Cortex of kidney (tissue), 1 donor: ENCODE measurements around the gene BHLHE23.
"Not testable (repeated sequence)": the region's sequence is repeated elsewhere in the genome, so short reads cannot be mapped to it uniquely, and the experiment has no call there.

Source experiments
- DNase-seq: peaks from one replicate; lab custom pipeline; 2025; lab: John Stamatoyannopoulos, UW

Gene BHLHE23

DNA sequence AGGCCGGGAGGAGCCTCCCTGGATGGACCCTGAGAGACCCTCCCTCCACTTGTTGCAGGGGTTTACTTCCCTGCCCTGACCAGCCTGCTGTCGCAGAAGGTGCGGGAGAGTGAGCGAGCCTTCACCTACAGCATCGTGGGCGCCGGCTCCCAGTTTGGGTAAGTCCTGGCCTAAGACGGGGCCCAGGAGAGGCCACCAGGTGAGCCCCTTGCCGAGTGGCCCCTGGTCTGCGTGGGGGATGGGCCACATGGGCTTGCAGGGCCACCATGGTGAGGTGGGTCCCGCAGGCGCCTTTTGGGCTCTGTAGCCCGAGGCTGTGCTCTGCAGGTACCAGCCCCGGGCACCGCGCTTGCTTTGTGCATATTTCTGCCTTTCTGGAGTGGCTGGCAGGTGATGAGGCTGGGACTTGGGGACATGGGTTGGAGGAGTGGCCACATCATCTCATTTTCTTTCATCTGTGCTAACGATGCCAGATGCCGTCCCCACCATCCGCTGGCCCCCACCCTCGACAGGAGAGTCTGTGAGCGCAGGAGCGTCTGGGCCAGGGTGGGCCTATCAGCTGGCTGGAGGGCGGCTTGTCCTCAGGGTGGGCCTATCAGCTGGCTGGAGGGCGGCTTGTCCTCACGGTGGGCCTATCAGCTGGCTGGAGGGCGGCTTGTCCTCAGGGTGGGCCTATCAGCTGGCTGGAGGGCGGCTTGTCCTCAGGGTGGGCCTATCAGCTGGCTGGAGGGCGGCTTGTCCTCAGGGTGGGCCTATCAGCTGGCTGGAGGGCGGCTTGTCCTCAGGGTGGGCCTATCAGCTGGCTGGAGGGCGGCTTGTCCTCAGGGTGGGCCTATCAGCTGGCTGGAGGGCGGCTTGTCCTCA lies 46.1 kb downstream of the BHLHE23 start:
- DNase-seq: not testable (repeated sequence)

DNA sequence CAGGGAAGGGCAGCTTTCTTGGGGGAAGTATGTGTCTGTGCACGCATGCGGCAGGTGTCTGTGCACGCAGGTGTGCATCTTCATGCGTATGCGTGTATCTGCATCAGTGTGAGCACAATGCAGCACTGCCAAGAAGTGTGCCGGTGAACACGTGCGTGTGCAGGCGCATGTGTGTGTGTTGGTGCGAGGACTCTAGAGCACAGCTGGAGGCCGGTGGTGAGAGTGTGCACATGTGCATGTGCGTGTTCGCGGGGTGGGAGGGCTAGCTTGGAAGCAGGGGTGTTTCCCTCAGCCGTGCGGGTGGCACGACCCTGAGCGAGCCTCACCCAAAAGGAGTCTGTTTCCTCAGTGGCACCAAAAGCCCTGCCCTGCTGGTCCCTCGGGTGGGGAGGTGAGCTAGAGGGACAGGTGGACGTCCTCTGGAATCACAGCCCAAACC lies 46.7 kb downstream of the BHLHE23 start:
- no peak for DNase-seq

DNA sequence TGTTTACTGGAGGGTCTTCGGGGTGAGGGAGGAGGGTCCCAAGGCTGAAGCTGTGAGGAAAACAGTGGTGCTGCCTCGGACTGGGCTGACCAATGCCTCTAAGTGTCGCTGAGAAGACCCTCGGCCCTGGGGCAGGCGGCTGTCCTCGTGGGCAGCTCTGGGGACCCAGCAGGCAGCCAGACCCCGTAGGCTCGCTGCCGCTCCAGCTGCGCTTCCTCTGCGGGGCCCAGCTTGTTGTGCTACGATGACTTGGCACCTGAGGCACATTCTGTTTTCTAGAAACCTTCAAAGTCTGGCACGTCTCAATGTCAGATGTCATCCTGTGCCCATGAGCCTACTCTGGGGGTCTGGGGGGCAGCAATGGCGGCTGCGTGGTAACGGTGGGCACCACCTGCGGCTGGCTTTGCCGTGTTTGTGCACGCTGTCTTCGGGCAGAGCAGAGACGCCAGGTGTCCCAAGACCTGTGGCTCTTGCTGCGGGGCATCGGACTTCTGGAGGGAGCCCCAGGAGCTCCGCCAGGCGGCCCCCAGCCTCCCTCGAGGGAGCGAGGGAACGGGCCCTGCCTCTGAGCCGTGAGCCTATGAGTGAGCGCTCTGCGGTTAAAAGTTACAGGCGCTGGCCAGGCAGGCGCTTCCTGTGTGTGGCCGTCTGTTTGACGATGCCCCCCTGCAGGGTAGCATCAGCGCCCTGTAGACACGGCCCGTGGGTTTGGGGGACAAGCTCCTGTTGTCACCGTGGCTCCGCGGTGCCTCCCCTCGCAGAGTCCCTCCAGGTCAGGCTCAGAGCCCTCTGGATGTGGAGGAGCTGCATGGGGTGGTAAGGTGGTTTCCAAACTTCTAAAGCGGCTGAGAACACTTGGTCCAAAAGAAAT lies 47.4 kb downstream of the BHLHE23 start:
- DNase-seq: no peak

DNA sequence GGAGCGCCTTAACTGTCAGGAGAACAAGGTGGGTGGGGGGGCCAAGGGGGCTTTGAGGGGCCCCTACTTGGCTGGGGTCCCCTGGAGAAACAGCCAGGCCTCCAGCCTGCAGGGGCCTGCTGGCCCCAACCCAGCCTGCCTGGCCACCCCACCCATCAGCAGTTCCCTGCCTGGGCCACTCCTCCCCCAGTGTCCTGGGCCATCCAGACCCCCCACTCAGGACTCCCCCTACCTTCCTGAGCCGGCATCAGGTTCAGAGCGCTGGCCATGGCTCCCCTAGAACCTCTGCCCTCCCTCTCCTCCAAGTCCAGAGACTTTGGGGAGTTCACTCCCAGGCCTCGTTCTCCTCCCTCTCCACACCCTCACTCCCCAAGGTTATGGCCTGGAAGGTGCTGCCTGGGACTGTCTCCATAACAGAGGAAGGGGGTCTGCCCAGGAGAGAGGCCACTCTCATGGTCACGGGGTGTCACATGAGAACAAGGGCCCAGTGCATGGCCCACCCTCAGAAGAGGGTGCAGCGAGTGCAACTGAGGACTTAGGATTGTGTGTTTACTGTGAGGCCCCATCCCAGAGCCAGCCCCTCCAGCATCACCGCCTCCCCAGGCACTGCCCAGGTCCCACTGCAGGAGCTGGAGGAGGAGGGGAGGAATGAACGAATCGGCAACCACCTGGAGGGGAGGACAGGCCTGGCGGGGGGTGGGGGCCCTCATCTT lies 48.2 kb downstream of the BHLHE23 start:
- no peak for DNase-seq

DNA sequence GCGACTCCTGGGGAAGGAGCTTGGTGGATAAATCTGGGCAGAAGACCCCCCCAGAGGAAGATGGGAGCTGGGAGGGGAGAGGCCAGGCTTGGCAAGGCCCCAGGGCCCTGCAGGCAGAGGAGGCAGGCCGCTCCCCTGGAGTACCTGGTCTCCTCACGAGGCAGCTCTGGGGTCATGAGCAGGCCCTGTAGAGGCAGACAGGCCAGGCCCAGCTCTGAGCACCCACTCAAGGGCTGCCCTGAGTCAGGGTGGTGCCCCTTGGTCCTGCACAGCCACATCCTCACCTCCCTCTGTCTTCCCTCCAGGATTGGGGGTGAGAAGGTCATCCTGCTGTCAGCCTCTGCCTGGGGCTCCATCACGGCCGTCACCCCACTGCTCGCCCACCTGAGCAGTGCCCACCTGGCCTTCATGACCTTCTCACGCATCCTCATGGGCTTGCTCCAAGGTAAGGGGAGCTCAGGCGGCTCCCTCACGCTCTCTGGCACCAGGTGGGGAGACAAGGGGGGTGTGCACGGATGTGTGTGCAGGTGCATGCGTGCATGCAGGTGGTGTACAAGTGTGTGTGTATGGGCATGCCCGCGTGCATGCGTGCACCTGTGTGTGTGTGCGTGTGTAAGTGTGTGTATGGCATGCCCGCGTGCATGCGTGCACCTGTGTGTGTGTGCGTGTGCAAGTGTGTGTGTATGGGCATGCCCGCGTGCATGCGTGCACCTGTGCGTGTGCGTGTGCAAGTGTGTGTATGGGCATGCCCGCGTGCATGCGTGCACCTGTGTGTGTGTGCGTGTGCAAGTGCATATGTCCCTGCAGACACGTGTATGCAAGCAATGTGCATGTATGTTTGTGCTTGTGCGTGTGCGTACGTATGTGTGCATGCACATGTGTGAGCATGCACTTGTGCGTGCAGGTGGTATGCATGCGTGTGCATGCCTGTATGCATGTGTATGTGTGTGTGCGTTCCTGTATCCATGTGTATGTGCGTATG lies 49.3 kb downstream of the BHLHE23 start:
- DNase-seq: no peak

DNA sequence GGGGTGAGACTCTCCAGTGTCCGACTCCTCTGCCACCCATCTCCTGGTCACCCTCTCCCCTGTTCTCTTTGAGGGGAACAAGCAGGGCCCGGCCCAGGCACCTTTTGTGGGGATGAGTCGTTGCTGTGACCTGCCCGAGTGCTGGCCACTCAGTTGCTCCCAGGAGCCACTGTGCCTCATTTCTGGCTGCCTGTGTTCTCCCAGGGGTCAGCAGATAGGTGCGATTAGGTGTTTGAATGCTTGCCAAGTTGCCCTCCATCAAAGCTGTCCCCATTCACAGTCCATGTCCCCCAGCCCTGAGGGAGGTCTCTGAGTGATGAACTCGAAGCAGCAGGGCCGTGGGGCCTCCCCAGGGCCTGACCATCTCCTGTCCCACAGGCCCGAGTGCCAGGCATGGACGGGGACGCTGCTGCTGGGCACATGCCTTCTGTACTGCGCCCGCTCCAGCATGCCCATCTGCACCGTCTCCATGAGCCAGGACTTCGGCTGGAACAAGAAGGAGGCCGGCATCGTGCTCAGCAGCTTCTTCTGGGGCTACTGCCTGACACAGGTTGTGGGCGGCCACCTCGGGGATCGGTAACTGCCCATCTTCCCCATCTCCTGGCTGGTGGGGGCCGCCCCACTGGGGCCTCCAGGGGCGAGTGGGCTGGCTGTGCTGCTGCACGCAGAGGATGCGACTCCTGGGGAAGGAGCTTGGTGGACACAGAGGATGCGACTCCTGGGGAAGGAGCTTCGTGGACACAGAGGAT lies 50.2 kb downstream of the BHLHE23 start:
- DNase-seq: no peak
